ENCODE measurements around the gene PCGF2. TPM values are rescaled to one million over a fixed set of nuclear protein-coding genes. Genes with fewer than 3 reads are reported as not detected.

PCGF2 gene
- polyA plus RNA-seq, 4 donors, result 7.6 to 30.2 (median 23.2) TPM

GRCh38 chr17:38690386-38690785 is 57.8 kb downstream of the PCGF2 start:
- no peaks in the 10 kb centered on the region for H3K27me3 ChIP-seq (ENCODE audit: control insufficient read depth in 3 of 3, insufficient read depth in 3 of 3, low read length in 3 of 3)
- no peaks in the 10 kb centered on the region for H3K9me3 ChIP-seq (ENCODE audit: control insufficient read depth in 2 of 2, insufficient read depth in 1 of 2, low read depth in 1 of 2, low read length in 1 of 2)
- no peaks in the 10 kb centered on the region for H3K36me3 ChIP-seq (ENCODE audit: control insufficient read depth in 3 of 3, insufficient read depth in 2 of 3, low read depth in 1 of 3, low read length in 3 of 3)
- FAIRE-seq, result no peak
- peaks cover 0 to 19% (median 0%) of the 10 kb centered on the region in 3 donors for H3K4me1 ChIP-seq (ENCODE audit: control insufficient read depth in 3 of 3, insufficient read depth in 2 of 3, low read depth in 1 of 3, low read length in 2 of 3)
- H3K27ac ChIP-seq (ENCODE audit: low read depth in 1 of 3, low read length in 2 of 3), result no peak overlapping the region
- 73 to 93% (median 92%) methylated on average over 4 of the region's 4 CpGs for WGBS, 3 donors
- H3K4me3 ChIP-seq (ENCODE audit: low read depth in 1 of 3, low read length in 3 of 3), result no peak overlapping the region
- DNase-seq, result no peak

DNA sequence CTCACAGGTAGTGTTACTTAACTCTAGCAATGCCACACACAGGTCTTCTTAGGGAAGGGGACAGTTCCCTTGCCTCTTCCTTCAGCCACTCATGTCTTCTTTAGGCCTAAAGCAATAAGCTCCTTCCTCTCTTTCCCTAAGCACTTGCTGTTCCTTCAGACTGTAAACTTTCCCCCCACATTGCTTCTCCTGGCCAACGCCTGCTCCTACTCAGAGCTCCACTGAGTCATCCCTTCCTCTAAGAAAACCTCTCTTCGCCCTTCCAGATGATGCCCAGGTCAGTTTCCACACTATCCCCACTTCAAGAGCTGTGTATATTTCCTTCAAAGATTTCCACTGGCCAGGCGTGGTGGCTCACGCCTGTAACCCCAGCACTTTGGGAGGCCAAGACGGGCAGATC is 60.9 kb downstream of the PCGF2 start:
- no peaks in the 10 kb centered on the region for H3K36me3 ChIP-seq (ENCODE audit: control insufficient read depth in 3 of 3, insufficient read depth in 2 of 3, low read depth in 1 of 3, low read length in 3 of 3)
- H3K9me3 ChIP-seq (ENCODE audit: control insufficient read depth in 2 of 2, insufficient read depth in 1 of 2, low read depth in 1 of 2, low read length in 1 of 2), result no peaks in the 10 kb centered on the region
- H3K27me3 ChIP-seq (ENCODE audit: control insufficient read depth in 3 of 3, insufficient read depth in 3 of 3, low read length in 3 of 3), result no peaks in the 10 kb centered on the region
- DNase-seq, result no peak
- no peak overlapping the region for H3K4me3 ChIP-seq (ENCODE audit: low read depth in 1 of 3, low read length in 3 of 3)
- peaks cover 0 to 6% (median 0%) of the 10 kb centered on the region in 3 donors for H3K4me1 ChIP-seq (ENCODE audit: control insufficient read depth in 3 of 3, insufficient read depth in 2 of 3, low read depth in 1 of 3, low read length in 2 of 3)
- FAIRE-seq, result no peak
- WGBS, 3 donors, result 84 to 90% (median 88%) methylated on average over 5 of the region's 5 CpGs
- no peak overlapping the region for H3K27ac ChIP-seq (ENCODE audit: low read depth in 1 of 3, low read length in 2 of 3)

DNA sequence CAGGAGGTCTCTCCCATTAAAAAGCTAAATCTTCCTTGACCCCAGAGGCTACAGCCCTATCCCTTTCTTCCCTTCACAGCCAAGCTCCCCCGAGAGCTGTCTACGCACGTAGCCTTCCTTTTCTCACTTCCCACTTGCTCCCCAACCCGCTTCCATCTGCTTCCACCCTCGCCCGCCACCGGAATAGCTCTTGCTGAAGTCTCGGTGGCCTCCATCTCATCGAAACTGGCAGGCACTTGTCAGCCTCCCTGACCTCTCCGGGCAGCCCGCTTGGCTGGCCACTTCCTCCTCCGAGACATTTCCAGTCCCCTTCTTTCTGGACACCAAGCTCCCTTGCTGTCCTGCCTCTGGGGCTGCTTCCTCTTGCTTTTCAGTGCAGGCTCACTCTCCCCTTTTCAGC is 62.6 kb downstream of the PCGF2 start:
- no peak for FAIRE-seq
- 80 to 90% (median 89%) methylated on average over 12 of the region's 12 CpGs for WGBS, 3 donors
- DNase-seq, result no peak

More for the DNA sequence above, 62.6 kb downstream of the PCGF2 start:
- no peaks in the 10 kb centered on the region for H3K36me3 ChIP-seq (ENCODE audit: control insufficient read depth in 3 of 3, insufficient read depth in 2 of 3, low read depth in 1 of 3, low read length in 3 of 3)
- no peaks in the 10 kb centered on the region for H3K4me1 ChIP-seq (ENCODE audit: control insufficient read depth in 3 of 3, insufficient read depth in 2 of 3, low read depth in 1 of 3, low read length in 2 of 3)
- H3K27ac ChIP-seq (ENCODE audit: low read depth in 1 of 3, low read length in 2 of 3), result no peak overlapping the region
- H3K4me3 ChIP-seq (ENCODE audit: low read depth in 1 of 3, low read length in 3 of 3), result no peak overlapping the region
- no peaks in the 10 kb centered on the region for H3K27me3 ChIP-seq (ENCODE audit: control insufficient read depth in 3 of 3, insufficient read depth in 3 of 3, low read length in 3 of 3)
- H3K9me3 ChIP-seq (ENCODE audit: control insufficient read depth in 2 of 2, insufficient read depth in 1 of 2, low read depth in 1 of 2, low read length in 1 of 2), result no peaks in the 10 kb centered on the region

Other genes starting within 250 kb of the PCGF2 start
- gene SRCIN1, start 142.4 kb downstream of the PCGF2 start, polyA plus RNA-seq, result 1 to 10 TPM in 2 of 4 donors, under 1 TPM in 2; 0.45 to 9.6 (median 0.99) TPM
- 1 to 10 TPM in 1 of 4 donors, under 1 TPM in 2, not detected in 1; 0.22 to 1.3 (median 0.40) TPM for gene EPOP, start 73.4 kb downstream of the PCGF2 start, polyA plus RNA-seq
- 10 to 100 TPM; 19.5 to 99.5 (median 39.1) TPM for gene MLLT6, start 43.1 kb downstream of the PCGF2 start, polyA plus RNA-seq
- 100 to 1,000 TPM in 3 of 4 donors, 10 to 100 TPM in 1; 52.4 to 186 (median 131) TPM for gene CISD3, start 18.0 kb downstream of the PCGF2 start, polyA plus RNA-seq
- gene PSMB3, start 4.4 kb upstream of the PCGF2 start, polyA plus RNA-seq, result 100 to 1,000 TPM; 114 to 310 (median 248) TPM
- 10 to 100 TPM in 2 of 4 donors, 1 to 10 TPM in 2; 4.9 to 28.0 (median 12.2) TPM for gene PIP4K2B, start 51.2 kb upstream of the PCGF2 start, polyA plus RNA-seq
- gene CWC25, start 77.0 kb upstream of the PCGF2 start, polyA plus RNA-seq, result 10 to 100 TPM; 12.6 to 61.1 (median 32.6) TPM
- gene RPL23, start 105.4 kb upstream of the PCGF2 start, polyA plus RNA-seq, result 1,000 to 10,000 TPM; 1,251 to 3,207 (median 2,577) TPM
- 100 to 1,000 TPM; 152 to 296 (median 235) TPM for gene LASP1, start 121.7 kb upstream of the PCGF2 start, polyA plus RNA-seq
- gene FBXO47, start 219.1 kb upstream of the PCGF2 start, polyA plus RNA-seq, result under 1 TPM in 1 of 4 donors, not detected in 3; 0.01 TPM